ENCODE data around the gene MEAK7. TPM values are rescaled to one million over a fixed set of nuclear protein-coding genes. Genes with fewer than 3 reads are reported as not detected.

The MEAK7 gene
- total RNA-seq, 1 experiment from 2014 or later = 62.3 TPM

DNA sequence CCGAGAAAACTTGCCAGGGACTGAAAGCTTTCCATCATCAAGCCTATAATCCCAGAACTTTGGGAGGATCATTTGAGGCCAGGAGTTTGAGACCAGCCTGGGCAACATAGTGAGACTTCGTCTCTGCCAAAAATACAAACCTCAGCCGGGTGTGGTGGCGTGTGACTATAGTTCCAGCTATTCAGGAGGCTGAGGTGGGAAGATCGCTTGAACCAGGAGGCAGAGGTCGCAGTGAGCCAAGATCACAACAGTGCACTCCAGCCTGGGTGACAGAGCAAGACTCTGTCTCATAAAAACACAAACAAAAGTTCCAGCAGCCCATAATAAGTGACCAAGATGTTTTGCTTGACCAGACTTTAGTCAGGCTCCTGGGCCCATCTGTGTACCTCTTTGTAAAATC lies 1.9 kb downstream of the MEAK7 start:
- peak overlapping the region; percentile 84 for H3K4me3 Mint-ChIP-seq (ENCODE audit: unreplicated experiment)
- CTCF ChIA-PET = interaction anchor here (0.5 to 1.0 kb wide), 3 partner anchors 121 to 229 kb away, joined by 3 to 6 read pairs (median 3); no protein-coding TSS in a partner anchor
- peaks cover 23% of the 10 kb centered on the region for H3K36me3 Mint-ChIP-seq (ENCODE audit: insufficient read depth, unreplicated experiment)
- peak overlapping the region; percentile 88 for H3K27ac Mint-ChIP-seq (ENCODE audit: low read depth, unreplicated experiment)
- peak; percentile 63 for DNase-seq (ENCODE audit: unreplicated experiment)
- intact Hi-C loops (cut with micrococcal nuclease) = loop anchor here (5.0 to 10.0 kb wide), 2 partner anchors 550 to 678 kb away; partner anchors contain the start of gene OSGIN1
- H3K9me3 Mint-ChIP-seq (ENCODE audit: unreplicated experiment) = no peaks in the 10 kb centered on the region
- no TSS peak for BruUV-seq (replicated peaks)
- TF ChIP-seq, protein P1, sequence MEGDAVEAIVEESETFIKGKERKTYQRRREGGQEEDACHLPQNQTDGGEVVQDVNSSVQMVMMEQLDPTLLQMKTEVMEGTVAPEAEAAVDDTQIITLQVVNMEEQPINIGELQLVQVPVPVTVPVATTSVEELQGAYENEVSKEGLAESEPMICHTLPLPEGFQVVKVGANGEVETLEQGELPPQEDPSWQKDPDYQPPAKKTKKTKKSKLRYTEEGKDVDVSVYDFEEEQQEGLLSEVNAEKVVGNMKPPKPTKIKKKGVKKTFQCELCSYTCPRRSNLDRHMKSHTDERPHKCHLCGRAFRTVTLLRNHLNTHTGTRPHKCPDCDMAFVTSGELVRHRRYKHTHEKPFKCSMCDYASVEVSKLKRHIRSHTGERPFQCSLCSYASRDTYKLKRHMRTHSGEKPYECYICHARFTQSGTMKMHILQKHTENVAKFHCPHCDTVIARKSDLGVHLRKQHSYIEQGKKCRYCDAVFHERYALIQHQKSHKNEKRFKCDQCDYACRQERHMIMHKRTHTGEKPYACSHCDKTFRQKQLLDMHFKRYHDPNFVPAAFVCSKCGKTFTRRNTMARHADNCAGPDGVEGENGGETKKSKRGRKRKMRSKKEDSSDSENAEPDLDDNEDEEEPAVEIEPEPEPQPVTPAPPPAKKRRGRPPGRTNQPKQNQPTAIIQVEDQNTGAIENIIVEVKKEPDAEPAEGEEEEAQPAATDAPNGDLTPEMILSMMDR (IDR thresholded peaks at IDR 0.05; ENCODE audit: unreplicated experiment) = no peak
- peaks cover 52% of the 10 kb centered on the region for H3K4me1 Mint-ChIP-seq (ENCODE audit: insufficient read depth, unreplicated experiment)
- H3K27me3 Mint-ChIP-seq (ENCODE audit: insufficient read depth, unreplicated experiment) = no peaks in the 10 kb centered on the region
- POLR2A ChIA-PET = interaction anchor here (1.0 to 2.4 kb wide), 11 partner anchors 9 to 386 kb away, joined by 3 to 10 read pairs (median 4); partner anchors contain the start of genes COTL1 and MBTPS1

DNA sequence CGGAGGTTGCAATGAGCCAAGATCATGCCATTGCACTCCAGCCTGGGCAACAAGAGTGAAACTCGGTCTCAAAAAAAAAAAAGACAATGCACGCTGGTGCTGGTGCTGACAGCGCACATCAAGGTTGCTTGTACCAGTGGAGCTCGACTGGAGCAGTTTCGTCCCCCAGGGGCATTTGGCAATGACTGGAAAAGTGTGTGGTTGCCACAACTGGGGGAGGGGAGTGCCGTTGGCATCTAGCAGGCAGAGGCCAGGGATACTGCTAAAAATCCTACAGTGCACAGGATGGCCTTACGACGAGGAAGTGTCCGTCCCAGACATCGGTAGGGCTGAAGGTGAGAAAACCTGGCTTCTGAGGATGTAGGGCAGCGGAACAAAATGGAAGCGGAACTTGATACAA lies 2.4 kb downstream of the MEAK7 start:
- no TSS peak for BruUV-seq (replicated peaks)
- no peaks in the 10 kb centered on the region for H3K27me3 Mint-ChIP-seq (ENCODE audit: insufficient read depth, unreplicated experiment)
- peaks cover 52% of the 10 kb centered on the region for H3K4me1 Mint-ChIP-seq (ENCODE audit: insufficient read depth, unreplicated experiment)
- ChIA-PET POLR2A (interaction anchor here (0.6 to 2.4 kb wide), 12 partner anchors 8 to 385 kb away, joined by 3 to 10 read pairs (median 4); partner anchors contain the start of genes COTL1 and MBTPS1), CTCF (interaction anchor here (0.5 to 1.0 kb wide), 2 partner anchors 121 to 224 kb away, joined by 3 to 6 read pairs; no protein-coding TSS in a partner anchor)
- no peaks in the 10 kb centered on the region for H3K9me3 Mint-ChIP-seq (ENCODE audit: unreplicated experiment)
- TF ChIP-seq, protein P1 (IDR thresholded peaks at IDR 0.05; ENCODE audit: unreplicated experiment) = no peak
- peak overlapping the region; percentile 88 for H3K27ac Mint-ChIP-seq (ENCODE audit: low read depth, unreplicated experiment)
- intact Hi-C loops (cut with micrococcal nuclease) = loop anchor here (5.0 to 10.0 kb wide), 2 partner anchors 550 to 677 kb away; partner anchors contain the start of gene OSGIN1
- H3K4me3 Mint-ChIP-seq (ENCODE audit: unreplicated experiment) = peak overlapping the region; percentile 84
- peak; percentile 99 for DNase-seq (ENCODE audit: unreplicated experiment)
- peaks cover 28% of the 10 kb centered on the region for H3K36me3 Mint-ChIP-seq (ENCODE audit: insufficient read depth, unreplicated experiment)

DNA sequence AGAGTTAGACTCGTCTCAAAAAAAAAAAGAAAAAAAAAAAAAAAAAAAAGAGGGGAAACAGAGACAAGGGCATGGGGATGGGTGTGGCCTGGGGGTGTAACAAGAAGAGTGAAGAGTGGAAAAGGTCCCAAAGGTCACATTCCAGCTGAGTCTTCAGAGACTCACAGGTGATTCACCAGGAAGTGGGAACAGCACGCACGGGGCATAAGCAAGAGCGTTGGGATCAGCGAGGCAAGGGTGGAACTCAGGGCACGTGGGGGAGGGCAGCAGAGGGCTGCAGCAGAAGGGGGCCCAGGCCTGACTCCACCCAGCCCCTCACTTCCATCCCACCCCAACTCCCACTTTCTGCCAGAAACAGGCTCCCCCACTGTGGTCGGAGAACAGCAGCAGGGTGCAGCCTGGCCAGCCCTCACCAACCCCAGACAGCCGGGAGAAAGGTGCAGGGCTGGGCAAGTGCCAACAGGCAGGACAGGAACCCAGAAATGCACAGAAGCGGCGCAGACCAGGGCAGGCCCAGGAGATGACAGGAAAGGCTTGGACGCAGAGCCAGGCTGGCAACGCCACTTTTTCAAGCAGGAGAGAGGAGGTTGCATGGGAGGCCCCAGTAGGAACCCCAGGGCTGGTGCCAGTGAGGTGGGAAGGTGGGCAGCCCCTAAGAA lies 3.3 kb downstream of the MEAK7 start:
- CTCF ChIA-PET = interaction anchor here (1.0 to 1.3 kb wide), 2 partner anchors 17 to 225 kb away, joined by 3 to 6 read pairs; no protein-coding TSS in a partner anchor
- Mint-ChIP-seq H3K4me3 (ENCODE audit: unreplicated experiment) (peak overlapping the region; percentile 63), H3K27me3 (ENCODE audit: insufficient read depth, unreplicated experiment) (no peaks in the 10 kb centered on the region), H3K4me1 (ENCODE audit: insufficient read depth, unreplicated experiment) (peaks cover 58% of the 10 kb centered on the region), H3K9me3 (ENCODE audit: unreplicated experiment) (no peaks in the 10 kb centered on the region), H3K36me3 (ENCODE audit: insufficient read depth, unreplicated experiment) (peaks cover 37% of the 10 kb centered on the region), H3K27ac (ENCODE audit: low read depth, unreplicated experiment) (peak overlapping the region; percentile 88)
- intact Hi-C loops (cut with micrococcal nuclease) = loop anchor here (5.0 to 10.0 kb wide), 2 partner anchors 549 to 676 kb away; partner anchors contain the start of gene OSGIN1
- TF ChIP-seq, protein P1 (IDR thresholded peaks at IDR 0.05; ENCODE audit: unreplicated experiment) = no peak
- DNase-seq (ENCODE audit: unreplicated experiment) = peak; percentile 96
- POLR2A ChIA-PET = interaction anchor here (0.7 to 2.2 kb wide), 10 partner anchors 8 to 1116 kb away, joined by 3 to 7 read pairs (median 4); partner anchors contain the start of gene COTL1
- BruUV-seq (replicated peaks) = no TSS peak

DNA sequence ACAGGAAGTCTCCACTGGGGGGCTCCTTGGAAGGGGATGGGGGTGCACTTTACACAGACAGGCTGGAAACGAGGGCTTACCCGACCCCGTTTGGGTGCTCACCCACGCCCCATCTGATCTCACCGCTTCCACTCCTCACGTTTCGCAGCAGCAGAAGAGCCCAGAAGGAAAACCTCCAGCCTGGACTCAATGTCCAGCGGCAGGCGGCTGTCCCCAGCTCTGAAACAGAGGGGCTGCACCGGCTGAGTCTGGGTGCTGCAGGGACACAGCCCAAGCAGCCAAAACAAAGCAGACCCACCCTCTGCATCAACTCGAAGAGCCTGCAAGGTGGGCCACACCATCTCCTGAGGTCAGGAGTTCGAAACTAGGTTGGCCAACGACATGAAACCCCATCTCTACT lies 3.9 kb downstream of the MEAK7 start:
- intact Hi-C loops (cut with micrococcal nuclease) = loop anchor here (5.0 to 10.0 kb wide), 2 partner anchors 548 to 676 kb away; partner anchors contain the start of gene OSGIN1
- Mint-ChIP-seq H3K4me3 (ENCODE audit: unreplicated experiment) (peak overlapping the region; percentile 63), H3K4me1 (ENCODE audit: insufficient read depth, unreplicated experiment) (peaks cover 56% of the 10 kb centered on the region)

More for the DNA sequence above, 3.9 kb downstream of the MEAK7 start:
- Mint-ChIP-seq H3K9me3 (ENCODE audit: unreplicated experiment) (no peaks in the 10 kb centered on the region), H3K27ac (ENCODE audit: low read depth, unreplicated experiment) (peak overlapping the region; percentile 88), H3K36me3 (ENCODE audit: insufficient read depth, unreplicated experiment) (peaks cover 43% of the 10 kb centered on the region), H3K27me3 (ENCODE audit: insufficient read depth, unreplicated experiment) (no peaks in the 10 kb centered on the region)
- no peak for DNase-seq (ENCODE audit: unreplicated experiment)
- TF ChIP-seq, protein P1 (IDR thresholded peaks at IDR 0.05; ENCODE audit: unreplicated experiment) = no peak
- CTCF ChIA-PET = interaction anchor here (0.7 to 1.3 kb wide), 3 partner anchors 16 to 236 kb away, joined by 3 to 4 read pairs (median 3); no protein-coding TSS in a partner anchor
- POLR2A ChIA-PET = interaction anchor here (0.7 to 1.1 kb wide), 3 partner anchors 11 to 1117 kb away, joined by 3 to 4 read pairs (median 3); no protein-coding TSS in a partner anchor
- BruUV-seq (replicated peaks) = TSS peak; percentile 1

Data from MCF 10A (cell line).